ENCODE measurements around the gene SLC7A1. TPM values are rescaled to one million over a fixed set of nuclear protein-coding genes. Genes with fewer than 3 reads are reported as not detected.

Gene SLC7A1
- total RNA-seq, 2 experiments from 2014 or later: 39.5 to 141 TPM

- POLR2A ChIA-PET: interaction anchor here (1.4 kb wide), 1 partner anchor 48 kb away, joined by 3 read pairs; no protein-coding TSS in a partner anchor
- Histone ChIP-seq H3K79me2 (ENCODE audit: insufficient read depth, low read depth, low read length) (no peaks in the 10 kb centered on the region), H3K27ac (ENCODE audit: low read depth, low read length, poor library complexity, severe bottlenecking) (no peak overlapping the region), H3K4me2 (ENCODE audit: low read length) (no peak overlapping the region), H3K9me2 (ENCODE audit: insufficient read depth, low read length) (no peaks in the 10 kb centered on the region), H3K4me3 (ENCODE audit: low read depth, low read length, poor library complexity, severe bottlenecking) (no peak overlapping the region), H4K20me1 (ENCODE audit: insufficient read depth, low read length) (no peaks in the 10 kb centered on the region), H3K4me1 (ENCODE audit: insufficient read depth, low read length, poor library complexity, severe bottlenecking) (peaks cover 5% of the 10 kb centered on the region), H2AFZ (ENCODE audit: low read length) (no peak overlapping the region), H3K9me3 (ENCODE audit: low read length) (no peaks in the 10 kb centered on the region), H3K36me3 (ENCODE audit: insufficient read depth, low read length) (no peaks in the 10 kb centered on the region)
- no peak for DNase-seq (ENCODE audit: low spot score)
- CTCF ChIA-PET (ENCODE audit: unreplicated experiment): no interaction called here
- no peak for TF ChIP-seq EZH2phosphoT487 (IDR thresholded peaks at IDR 0.05; ENCODE audit: borderline replicate concordance, low read depth, low read length)
- TF ChIP-seq, protein P1, sequence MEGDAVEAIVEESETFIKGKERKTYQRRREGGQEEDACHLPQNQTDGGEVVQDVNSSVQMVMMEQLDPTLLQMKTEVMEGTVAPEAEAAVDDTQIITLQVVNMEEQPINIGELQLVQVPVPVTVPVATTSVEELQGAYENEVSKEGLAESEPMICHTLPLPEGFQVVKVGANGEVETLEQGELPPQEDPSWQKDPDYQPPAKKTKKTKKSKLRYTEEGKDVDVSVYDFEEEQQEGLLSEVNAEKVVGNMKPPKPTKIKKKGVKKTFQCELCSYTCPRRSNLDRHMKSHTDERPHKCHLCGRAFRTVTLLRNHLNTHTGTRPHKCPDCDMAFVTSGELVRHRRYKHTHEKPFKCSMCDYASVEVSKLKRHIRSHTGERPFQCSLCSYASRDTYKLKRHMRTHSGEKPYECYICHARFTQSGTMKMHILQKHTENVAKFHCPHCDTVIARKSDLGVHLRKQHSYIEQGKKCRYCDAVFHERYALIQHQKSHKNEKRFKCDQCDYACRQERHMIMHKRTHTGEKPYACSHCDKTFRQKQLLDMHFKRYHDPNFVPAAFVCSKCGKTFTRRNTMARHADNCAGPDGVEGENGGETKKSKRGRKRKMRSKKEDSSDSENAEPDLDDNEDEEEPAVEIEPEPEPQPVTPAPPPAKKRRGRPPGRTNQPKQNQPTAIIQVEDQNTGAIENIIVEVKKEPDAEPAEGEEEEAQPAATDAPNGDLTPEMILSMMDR (conservative IDR thresholded peaks at IDR 0.05; ENCODE audit: low read length): no peak
- intact Hi-C loops (cut with micrococcal nuclease; ENCODE audit: unreplicated experiment): loop anchor here (10.0 kb wide), 1 partner anchor 675 kb away; no protein-coding TSS in a partner anchor
- no TSS peak for BruUV-seq (replicated peaks)
Measured at GRCh38 chr13:29479716-29480492, 115.6 kb downstream of the SLC7A1 start.

DNA sequence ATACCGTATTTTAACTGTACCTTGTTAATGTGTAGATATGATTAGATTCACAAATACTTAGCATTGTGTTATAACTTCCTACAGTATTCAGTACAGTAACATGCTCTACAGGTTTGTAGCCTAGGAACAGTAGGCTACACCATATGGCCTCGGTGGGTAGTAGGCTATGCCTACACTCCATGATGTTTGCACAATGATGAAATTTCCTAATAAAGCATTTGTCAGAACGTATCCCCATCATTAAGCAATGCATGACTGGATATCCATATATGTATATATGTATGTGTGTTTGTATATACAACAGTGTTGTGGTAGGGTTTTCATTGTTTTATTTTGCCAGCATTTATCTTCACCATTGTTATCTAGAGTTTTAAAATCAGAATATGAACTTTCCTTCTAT, 119.4 kb downstream of the SLC7A1 start:
- no peaks in the 10 kb centered on the region for H3K79me2 ChIP-seq (ENCODE audit: insufficient read depth, low read depth, low read length)
- no TSS peak for BruUV-seq (replicated peaks)
- DNase-seq (ENCODE audit: low spot score): no peak
- H2AFZ ChIP-seq (ENCODE audit: low read length): no peak overlapping the region
- H4K20me1 ChIP-seq (ENCODE audit: insufficient read depth, low read length): no peaks in the 10 kb centered on the region
- intact Hi-C loops (cut with micrococcal nuclease; ENCODE audit: unreplicated experiment): loop anchor here (10.0 kb wide), 1 partner anchor 671 kb away; no protein-coding TSS in a partner anchor
- no peaks in the 10 kb centered on the region for H3K9me3 ChIP-seq (ENCODE audit: low read length)
- peaks cover 15% of the 10 kb centered on the region for H3K4me1 ChIP-seq (ENCODE audit: insufficient read depth, low read length, poor library complexity, severe bottlenecking)
- no peaks in the 10 kb centered on the region for H3K36me3 ChIP-seq (ENCODE audit: insufficient read depth, low read length)
- no peaks in the 10 kb centered on the region for H3K9me2 ChIP-seq (ENCODE audit: insufficient read depth, low read length)
- no peak for TF ChIP-seq EZH2phosphoT487 (IDR thresholded peaks at IDR 0.05; ENCODE audit: borderline replicate concordance, low read depth, low read length)
- TF ChIP-seq, protein P1 (conservative IDR thresholded peaks at IDR 0.05; ENCODE audit: low read length): no peak
- CTCF ChIA-PET (ENCODE audit: unreplicated experiment): no interaction called here
- POLR2A ChIA-PET: interaction anchor here (0.6 to 1.4 kb wide), 4 partner anchors 21 to 1139 kb away, joined by 3 read pairs; no protein-coding TSS in a partner anchor
- H3K4me2 ChIP-seq (ENCODE audit: low read length): no peak overlapping the region
- H3K4me3 ChIP-seq (ENCODE audit: low read depth, low read length, poor library complexity, severe bottlenecking): no peak overlapping the region
- no peak overlapping the region for H3K27ac ChIP-seq (ENCODE audit: low read depth, low read length, poor library complexity, severe bottlenecking)

- H3K9me3 ChIP-seq (ENCODE audit: low read length): no peaks in the 10 kb centered on the region
- no peak overlapping the region for H3K4me2 ChIP-seq (ENCODE audit: low read length)
- H4K20me1 ChIP-seq (ENCODE audit: insufficient read depth, low read length): no peaks in the 10 kb centered on the region
- no peak overlapping the region for H3K4me3 ChIP-seq (ENCODE audit: low read depth, low read length, poor library complexity, severe bottlenecking)
- BruUV-seq (replicated peaks): no TSS peak
- no peaks in the 10 kb centered on the region for H3K79me2 ChIP-seq (ENCODE audit: insufficient read depth, low read depth, low read length)
- no peaks in the 10 kb centered on the region for H3K9me2 ChIP-seq (ENCODE audit: insufficient read depth, low read length)
- TF ChIP-seq, protein P1 (conservative IDR thresholded peaks at IDR 0.05; ENCODE audit: low read length): no peak
- no peak for TF ChIP-seq EZH2phosphoT487 (IDR thresholded peaks at IDR 0.05; ENCODE audit: borderline replicate concordance, low read depth, low read length)
- H2AFZ ChIP-seq (ENCODE audit: low read length): no peak overlapping the region
- POLR2A ChIA-PET: interaction anchor here (1.1 to 1.4 kb wide), 3 partner anchors 23 to 111 kb away, joined by 3 to 5 read pairs (median 3); no protein-coding TSS in a partner anchor
- peaks cover 15% of the 10 kb centered on the region for H3K4me1 ChIP-seq (ENCODE audit: insufficient read depth, low read length, poor library complexity, severe bottlenecking)
- no peak for DNase-seq (ENCODE audit: low spot score)
- intact Hi-C loops (cut with micrococcal nuclease; ENCODE audit: unreplicated experiment): loop anchor here (10.0 kb wide), 1 partner anchor 670 kb away; no protein-coding TSS in a partner anchor
- CTCF ChIA-PET (ENCODE audit: unreplicated experiment): no interaction called here
- H3K27ac ChIP-seq (ENCODE audit: low read depth, low read length, poor library complexity, severe bottlenecking): no peak overlapping the region
- H3K36me3 ChIP-seq (ENCODE audit: insufficient read depth, low read length): no peaks in the 10 kb centered on the region
Measured at GRCh38 chr13:29474991-29475390, 120.5 kb downstream of the SLC7A1 start.
